Panc1 (cell line): ENCODE results near the gene PSG6.
"Not testable (repeated sequence)": the region's sequence is repeated elsewhere in the genome, so short reads cannot be mapped to it uniquely, and the experiment has no call there.

Experiments used
- CTCF ChIP-seq: fragments of 450-650 bp; IDR thresholded peaks from 2 replicates; pipeline ENCODE4 v1.5.1; 2017; ENCODE audit warnings: mild to moderate bottlenecking
- POLR2AphosphoS5 ChIP-seq: IDR thresholded peaks from 2 replicates; pipeline ENCODE4 v1.6.1; 2012; ENCODE audit warnings: mild to moderate bottlenecking, low read depth, low read length, moderate library complexity
- SIN3A ChIP-seq: IDR thresholded peaks from 2 replicates; pipeline ENCODE4 v1.6.1; 2012; ENCODE audit warnings: low read depth, mild to moderate bottlenecking, low read length, moderate library complexity, borderline replicate concordance; ENCODE audit not compliant: insufficient read depth

GRCh38 chr19:42917634-42918033, at the start of gene PSG6:
- not testable (repeated sequence) for TF ChIP-seq CTCF, POLR2AphosphoS5, SIN3A
